B cell (primary cell): ENCODE measurements around the gene TTC23. TPM values are rescaled to one million over a fixed set of nuclear protein-coding genes. Genes with fewer than 3 reads are reported as not detected.

Experiments used
- ATAC-seq: fragments of 200-7000 bp; cut with Tn5 transposase; one replicate; pipeline ENCODE4 v1.10.0; 2021; ENCODE audit warnings: low read depth, mild to moderate bottlenecking, moderate number of reproducible peaks, moderate library complexity
- CTCF ChIA-PET: fragments of 350-600 bp; sonication (Branson Sonifier 250); formaldehyde crosslinking; loops from one replicate; lab custom pipeline; 2021; ENCODE audit warnings: antibody characterized with exemption, inconsistent platforms; lab: Charles Lee
- POLR2A ChIA-PET: fragments of 350-600 bp; sonication (Branson Sonifier 250); formaldehyde crosslinking; loops from one replicate; lab custom pipeline; 2021; ENCODE audit warnings: antibody characterized with exemption; lab: Charles Lee
- DNase-seq: peaks from one replicate; pipeline ENCODE4 v3.0.0; 2013
- H2AFZ ChIP-seq: 2 replicates; pipeline ENCODE4 v1.6.1; 2012; ENCODE audit warnings: mild to moderate bottlenecking, low read depth, low read length; ENCODE audit not compliant: insufficient read depth, poor library complexity, severe bottlenecking
- H3K27ac ChIP-seq, 2 donors: 1 replicate in 1 of 2; 2 replicates in 1 of 2; pipeline ENCODE4 v1.5.1; 2012 to 2013; ENCODE audit warnings: low read length in 2 of 2, mild to moderate bottlenecking in 2 of 2, moderate library complexity in 1 of 2
- H3K27me3 ChIP-seq, 4 experiments: fragments of 200-600 bp in 1 of 4; sonication (generic) in 1 of 4; replicated peaks in 1 of 4; 1 replicate in 2 of 4; 2 replicates in 2 of 4; pipeline versions ENCODE4 v1.6.1 to v1.7.0; 2013 to 2016; ENCODE audit warnings: low read length in 3 of 4, mild to moderate bottlenecking in 2 of 4, mixed read lengths in 1 of 4, moderate library complexity in 1 of 4; ENCODE audit not compliant: insufficient read depth in 4 of 4, control insufficient read depth in 3 of 4; ENCODE audit errors: control extremely low read depth in 1 of 4
- H3K36me3 ChIP-seq, 2 experiments: replicated peaks in 1 of 2; 1 replicate in 1 of 2; 2 replicates in 1 of 2; pipeline versions ENCODE4 v1.6.1 to v1.7.1; 2013; ENCODE audit warnings: low read length in 1 of 2; ENCODE audit not compliant: insufficient read depth in 2 of 2, control insufficient read depth in 1 of 2; ENCODE audit errors: control extremely low read depth in 1 of 2, extremely low read depth in 1 of 2
- H3K4me1 ChIP-seq, 2 donors: fragments of 200-600 bp in 1 of 2; sonication (generic) in 1 of 2; 1 replicate in 1 of 2; 2 replicates in 1 of 2; pipeline versions ENCODE4 v1.5.1 to v1.6.1; 2013 to 2017; ENCODE audit warnings: low read length in 2 of 2; ENCODE audit not compliant: control insufficient read depth in 2 of 2, insufficient read depth in 2 of 2
- H3K4me2 ChIP-seq: replicated peaks from 2 replicates; pipeline ENCODE3; 2012; ENCODE audit warnings: mild to moderate bottlenecking, low read depth, low read length; ENCODE audit not compliant: poor library complexity, severe bottlenecking
- H3K4me3 ChIP-seq, 5 experiments: fragments of 200-600 bp in 1 of 5; sonication (generic) in 1 of 5; 1 replicate in 3 of 5; 2 replicates in 2 of 5; pipeline versions ENCODE4 v1.5.1 to v1.7.0; 2011 to 2016; ENCODE audit warnings: low read length in 4 of 5, mild to moderate bottlenecking in 4 of 5, low read depth in 2 of 5, control low read depth in 1 of 5, moderate library complexity in 1 of 5; ENCODE audit not compliant: insufficient read depth in 1 of 5; ENCODE audit errors: control extremely low read depth in 1 of 5, extremely low read depth in 1 of 5
- H3K79me2 ChIP-seq: fragments of 200-600 bp; sonication (generic); one replicate; pipeline ENCODE4 v1.6.0; 2016; ENCODE audit warnings: low read length; ENCODE audit not compliant: control insufficient read depth, insufficient read depth
- H3K9ac ChIP-seq: fragments of 200-600 bp; sonication (generic); 2 replicates; pipeline ENCODE4 v1.6.1; 2017; ENCODE audit warnings: mild to moderate bottlenecking, low read length, moderate library complexity
- H3K9me3 ChIP-seq, 3 donors: one replicate each; pipeline versions ENCODE4 v1.6.1 to v1.7.1; 2013; ENCODE audit warnings: low read length in 2 of 3; ENCODE audit not compliant: control insufficient read depth in 2 of 3, insufficient read depth in 1 of 3; ENCODE audit errors: control extremely low read depth in 1 of 3
- H4K20me1 ChIP-seq: 2 replicates; pipeline ENCODE4 v1.6.0; 2012; ENCODE audit warnings: mild to moderate bottlenecking, low read length; ENCODE audit not compliant: insufficient read depth, control insufficient read depth, poor library complexity, severe bottlenecking
- H3K27ac Mint-ChIP-seq: one replicate; pipeline ENCODE4 v1.8.0; 2021; ENCODE audit warnings: mixed read lengths
- H3K27me3 Mint-ChIP-seq: one replicate; pipeline ENCODE4 v1.8.0; 2021; ENCODE audit warnings: mixed read lengths
- H3K4me1 Mint-ChIP-seq: one replicate; pipeline ENCODE4 v1.8.0; 2021; ENCODE audit warnings: mixed read lengths
- H3K4me3 Mint-ChIP-seq: one replicate; pipeline ENCODE4 v1.8.0; 2021; ENCODE audit warnings: mixed read lengths
- H3K9me3 Mint-ChIP-seq: one replicate; pipeline ENCODE4 v1.8.0; 2022; ENCODE audit warnings: mixed read lengths; ENCODE audit not compliant: insufficient read depth
- EZH2 ChIP-seq: IDR thresholded peaks from 2 replicates; pipeline ENCODE4 v1.6.1; 2012; ENCODE audit warnings: borderline replicate concordance, low read depth, mild to moderate bottlenecking, moderate library complexity, low read length; ENCODE audit not compliant: insufficient read depth, poor library complexity, severe bottlenecking
- WGBS: methylation state at CpG from one replicate; pipeline ENCODE4 v1.1.5; 2013; ENCODE audit warnings: missing lambda C conversion rate; ENCODE audit not compliant: insufficient coverage; 5-methylcytosine and 5-hydroxymethylcytosine counted together
- intact Hi-C: fragments of 100-400 bp; cut with micrococcal nuclease; formaldehyde crosslinking; loops from one replicate; pipeline ENCODE4 v1.10.0; 2022
- polyA plus RNA-seq: library from polyadenylated mRNA; depleted of rRNA; stranded (reverse); fragments of >200 nt; gene quantifications from 2 replicates; pipeline ENCODE4 v1.2.3, GENCODE V29; 2012
- total RNA-seq, 2 donors: library from RNA; stranded (reverse); fragments of 120-200 nt in 1 of 2; gene quantifications; 1 replicate in 1 of 2; 2 replicates in 1 of 2; pipeline versions ENCODE4 v1.2.3 to v1.2.4, GENCODE V29; 2013 to 2022
- TF ChIP-seq, protein P1 (sequence below): fragments of 200-600 bp; IDR thresholded peaks from one replicate; pipeline ENCODE4 v1.8.0; 2022; ENCODE audit warnings: antibody characterized with exemption, mild to moderate bottlenecking

TTC23 gene
- total and polyA plus RNA-seq, 2 donors (not counting 1 experiment from before 2014, with no cell fraction given), result 0.15 to 1.9 TPM

DNA sequence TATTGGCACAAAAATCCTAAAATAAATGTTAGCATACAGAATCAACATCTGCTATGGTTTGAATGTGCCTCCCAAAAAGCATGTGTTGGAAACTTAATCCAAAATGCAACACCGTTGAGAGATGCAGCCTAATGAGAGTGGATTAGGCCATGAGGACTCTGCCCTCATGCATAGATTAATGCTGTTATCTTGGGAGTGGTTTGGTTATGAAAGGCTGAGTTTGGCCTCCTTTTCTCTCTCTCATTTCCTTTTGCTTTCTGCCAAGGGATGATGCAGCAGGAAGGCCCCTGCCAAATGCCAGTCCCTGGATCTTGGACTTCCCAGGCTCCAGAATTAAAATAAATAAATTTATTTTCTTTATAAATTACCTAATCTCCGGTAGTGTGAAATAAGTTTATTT is 95.1 kb downstream of the TTC23 start:
- DNase-seq (no peak), ATAC-seq (no peak)
- H3K9me3 Mint-ChIP-seq, result no peaks in the 10 kb centered on the region
- H2AFZ ChIP-seq, result no peak overlapping the region
- POLR2A ChIA-PET, result no interaction called here
- H4K20me1 ChIP-seq, result no peaks in the 10 kb centered on the region
- H3K4me1 ChIP-seq, result no peaks in the 10 kb centered on the region
- H3K4me3 ChIP-seq, result no peak overlapping the region
- TF ChIP-seq EZH2, result no peak
- TF ChIP-seq, protein P1, sequence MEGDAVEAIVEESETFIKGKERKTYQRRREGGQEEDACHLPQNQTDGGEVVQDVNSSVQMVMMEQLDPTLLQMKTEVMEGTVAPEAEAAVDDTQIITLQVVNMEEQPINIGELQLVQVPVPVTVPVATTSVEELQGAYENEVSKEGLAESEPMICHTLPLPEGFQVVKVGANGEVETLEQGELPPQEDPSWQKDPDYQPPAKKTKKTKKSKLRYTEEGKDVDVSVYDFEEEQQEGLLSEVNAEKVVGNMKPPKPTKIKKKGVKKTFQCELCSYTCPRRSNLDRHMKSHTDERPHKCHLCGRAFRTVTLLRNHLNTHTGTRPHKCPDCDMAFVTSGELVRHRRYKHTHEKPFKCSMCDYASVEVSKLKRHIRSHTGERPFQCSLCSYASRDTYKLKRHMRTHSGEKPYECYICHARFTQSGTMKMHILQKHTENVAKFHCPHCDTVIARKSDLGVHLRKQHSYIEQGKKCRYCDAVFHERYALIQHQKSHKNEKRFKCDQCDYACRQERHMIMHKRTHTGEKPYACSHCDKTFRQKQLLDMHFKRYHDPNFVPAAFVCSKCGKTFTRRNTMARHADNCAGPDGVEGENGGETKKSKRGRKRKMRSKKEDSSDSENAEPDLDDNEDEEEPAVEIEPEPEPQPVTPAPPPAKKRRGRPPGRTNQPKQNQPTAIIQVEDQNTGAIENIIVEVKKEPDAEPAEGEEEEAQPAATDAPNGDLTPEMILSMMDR, result no peak
- no peaks in the 10 kb centered on the region for H3K36me3 ChIP-seq
- no peaks in the 10 kb centered on the region for H3K27me3 Mint-ChIP-seq
- H3K27me3 ChIP-seq, result no peaks in the 10 kb centered on the region
- H3K27ac Mint-ChIP-seq, result no peak overlapping the region
- H3K4me2 ChIP-seq, result no peak overlapping the region
- no peaks in the 10 kb centered on the region for H3K9me3 ChIP-seq
- no peaks in the 10 kb centered on the region for H3K4me1 Mint-ChIP-seq
- no peak overlapping the region for H3K27ac ChIP-seq
- WGBS, result 100% methylated on average over 1 of the region's 2 CpGs
- H3K9ac ChIP-seq, result no peak overlapping the region
- no peaks in the 10 kb centered on the region for H3K79me2 ChIP-seq
- H3K4me3 Mint-ChIP-seq, result no peak overlapping the region
- CTCF ChIA-PET, result no interaction called here
- intact Hi-C loops, result no loop called here

DNA sequence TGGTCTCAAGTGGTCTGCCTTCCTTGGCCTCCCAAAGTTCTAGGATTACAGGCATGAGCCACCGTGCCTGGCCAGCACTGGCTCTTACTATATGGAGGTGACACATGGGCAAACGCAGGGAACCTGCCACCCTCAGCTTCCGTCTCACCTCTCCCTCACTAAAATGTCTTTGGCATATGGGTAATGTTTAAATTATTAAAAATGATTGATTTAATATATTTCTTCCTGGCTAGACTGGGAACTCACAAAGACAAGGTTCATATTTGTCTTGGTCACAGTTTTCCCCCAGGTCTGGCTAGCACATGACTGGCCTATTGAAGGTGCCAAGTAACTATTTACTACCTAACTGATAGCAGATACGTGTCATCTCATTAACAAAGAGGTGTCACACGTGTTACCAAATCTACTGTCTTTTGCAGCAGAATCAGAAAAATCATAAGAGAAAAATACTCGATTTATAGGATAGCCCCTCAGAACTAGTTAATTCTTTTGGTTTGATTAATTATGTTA is 96.3 kb downstream of the TTC23 start:
- no peak overlapping the region for H3K27ac Mint-ChIP-seq
- Histone ChIP-seq H2AFZ (no peak overlapping the region), H3K36me3 (no peaks in the 10 kb centered on the region), H3K4me3 (no peak overlapping the region), H3K9me3 (no peaks in the 10 kb centered on the region), H3K4me2 (no peak overlapping the region), H3K27ac (no peak overlapping the region), H3K4me1 (no peaks in the 10 kb centered on the region), H3K79me2 (no peaks in the 10 kb centered on the region), H4K20me1 (no peaks in the 10 kb centered on the region), H3K27me3 (no peaks in the 10 kb centered on the region), H3K9ac (no peak overlapping the region)
- CTCF ChIA-PET, result no interaction called here
- ATAC-seq (no peak), DNase-seq (no peak)
- WGBS, result no CpG with 5 or more reads among the region's 6 CpGs
- no peaks in the 10 kb centered on the region for H3K4me1 Mint-ChIP-seq
- H3K27me3 Mint-ChIP-seq, result no peaks in the 10 kb centered on the region
- POLR2A ChIA-PET, result no interaction called here
- no peaks in the 10 kb centered on the region for H3K9me3 Mint-ChIP-seq
- TF ChIP-seq, protein P1, result no peak
- TF ChIP-seq EZH2, result no peak
- intact Hi-C loops, result no loop called here
- no peak overlapping the region for H3K4me3 Mint-ChIP-seq
